Neural cell (in vitro differentiated cells): ENCODE data around the gene TMEFF2.

Experiments
- CTCF ChIP-seq: fragments of 450-650 bp; IDR thresholded peaks from 2 replicates; pipeline ENCODE4 v1.5.1; 2014; ENCODE audit warnings: antibody characterized with exemption, mild to moderate bottlenecking, moderate library complexity; ENCODE audit not compliant: poor library complexity, severe bottlenecking
- MXI1 ChIP-seq: fragments of 450-650 bp; conservative IDR thresholded peaks from 2 replicates; pipeline ENCODE4 v1.6.1; 2014; ENCODE audit warnings: antibody characterized with exemption, mild to moderate bottlenecking; ENCODE audit not compliant: poor library complexity, severe bottlenecking
- RAD21 ChIP-seq: fragments of 450-650 bp; conservative IDR thresholded peaks from 2 replicates; pipeline ENCODE4 v1.6.1; 2014; ENCODE audit warnings: antibody characterized with exemption, mild to moderate bottlenecking, moderate library complexity
- TF ChIP-seq, protein P1 (sequence below): IDR thresholded peaks from 2 replicates; pipeline ENCODE4 v1.6.1; 2012; ENCODE audit warnings: borderline replicate concordance

GRCh38 chr2:192026825-192027120 is 168.0 kb downstream of the TMEFF2 start:
- no peak for TF ChIP-seq CTCF
- no peak for TF ChIP-seq MXI1
- TF ChIP-seq, protein P1, sequence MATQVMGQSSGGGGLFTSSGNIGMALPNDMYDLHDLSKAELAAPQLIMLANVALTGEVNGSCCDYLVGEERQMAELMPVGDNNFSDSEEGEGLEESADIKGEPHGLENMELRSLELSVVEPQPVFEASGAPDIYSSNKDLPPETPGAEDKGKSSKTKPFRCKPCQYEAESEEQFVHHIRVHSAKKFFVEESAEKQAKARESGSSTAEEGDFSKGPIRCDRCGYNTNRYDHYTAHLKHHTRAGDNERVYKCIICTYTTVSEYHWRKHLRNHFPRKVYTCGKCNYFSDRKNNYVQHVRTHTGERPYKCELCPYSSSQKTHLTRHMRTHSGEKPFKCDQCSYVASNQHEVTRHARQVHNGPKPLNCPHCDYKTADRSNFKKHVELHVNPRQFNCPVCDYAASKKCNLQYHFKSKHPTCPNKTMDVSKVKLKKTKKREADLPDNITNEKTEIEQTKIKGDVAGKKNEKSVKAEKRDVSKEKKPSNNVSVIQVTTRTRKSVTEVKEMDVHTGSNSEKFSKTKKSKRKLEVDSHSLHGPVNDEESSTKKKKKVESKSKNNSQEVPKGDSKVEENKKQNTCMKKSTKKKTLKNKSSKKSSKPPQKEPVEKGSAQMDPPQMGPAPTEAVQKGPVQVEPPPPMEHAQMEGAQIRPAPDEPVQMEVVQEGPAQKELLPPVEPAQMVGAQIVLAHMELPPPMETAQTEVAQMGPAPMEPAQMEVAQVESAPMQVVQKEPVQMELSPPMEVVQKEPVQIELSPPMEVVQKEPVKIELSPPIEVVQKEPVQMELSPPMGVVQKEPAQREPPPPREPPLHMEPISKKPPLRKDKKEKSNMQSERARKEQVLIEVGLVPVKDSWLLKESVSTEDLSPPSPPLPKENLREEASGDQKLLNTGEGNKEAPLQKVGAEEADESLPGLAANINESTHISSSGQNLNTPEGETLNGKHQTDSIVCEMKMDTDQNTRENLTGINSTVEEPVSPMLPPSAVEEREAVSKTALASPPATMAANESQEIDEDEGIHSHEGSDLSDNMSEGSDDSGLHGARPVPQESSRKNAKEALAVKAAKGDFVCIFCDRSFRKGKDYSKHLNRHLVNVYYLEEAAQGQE = no peak
- no peak for TF ChIP-seq RAD21
